DOHH2 (cell line): Measurements from ENCODE around the gene MRPL10.

Source experiments
- H3F3A ChIP-seq: fragments of 200-600 bp; sonication (generic), shearing (Covaris generic); 2 replicates; pipeline ENCODE4 v1.6.0; 2016; ENCODE audit warnings: antibody characterized with exemption, mild to moderate bottlenecking; ENCODE audit not compliant: control insufficient read depth, insufficient read depth
- H3K27ac ChIP-seq: fragments of 200-600 bp; sonication (generic); 2 replicates; pipeline ENCODE4 v1.5.1; 2014; ENCODE audit warnings: low read depth, mild to moderate bottlenecking, low read length, moderate library complexity
- H3K27me3 ChIP-seq: fragments of 200-600 bp; sonication (generic); 2 replicates; pipeline ENCODE4 v1.6.1; 2014; ENCODE audit warnings: mild to moderate bottlenecking, low read length, mixed read lengths; ENCODE audit not compliant: control insufficient read depth
- H3K36me3 ChIP-seq: fragments of 200-600 bp; sonication (generic); 2 replicates; pipeline ENCODE4 v1.6.1; 2014; ENCODE audit warnings: mild to moderate bottlenecking, low read length, moderate library complexity, mixed read lengths; ENCODE audit not compliant: control insufficient read depth
- H3K4me1 ChIP-seq: fragments of 200-600 bp; sonication (generic); 2 replicates; pipeline ENCODE4 v1.6.1; 2014; ENCODE audit warnings: mild to moderate bottlenecking, low read length, mixed read lengths; ENCODE audit not compliant: control insufficient read depth
- H3K4me2 ChIP-seq: fragments of 200-600 bp; sonication (generic); 2 replicates; pipeline ENCODE4 v1.6.0; 2014; ENCODE audit warnings: mild to moderate bottlenecking, low read length, moderate library complexity
- H3K4me3 ChIP-seq: fragments of 200-600 bp; sonication (generic); 2 replicates; pipeline ENCODE4 v1.5.1; 2014; ENCODE audit warnings: mild to moderate bottlenecking, low read length, mixed read lengths
- H3K79me2 ChIP-seq: fragments of 200-600 bp; sonication (generic); 2 replicates; pipeline ENCODE4 v1.6.1; 2014; ENCODE audit warnings: mild to moderate bottlenecking, low read length, mixed read lengths; ENCODE audit not compliant: control insufficient read depth
- H3K9me2 ChIP-seq: fragments of 200-600 bp; sonication (generic); replicated peaks from 2 replicates; pipeline ENCODE4 v1.6.1; 2014; ENCODE audit warnings: mild to moderate bottlenecking, low read length, mixed read lengths; ENCODE audit not compliant: control insufficient read depth
- H3K9me3 ChIP-seq: fragments of 200-600 bp; sonication (generic); 2 replicates; pipeline ENCODE4 v1.6.1; 2014; ENCODE audit warnings: antibody characterized with exemption, low read length, mixed read lengths; ENCODE audit not compliant: control insufficient read depth, insufficient read depth
- H4K20me1 ChIP-seq: fragments of 200-600 bp; sonication (generic); 2 replicates; pipeline ENCODE4 v1.6.0; 2014; ENCODE audit warnings: low read depth, mild to moderate bottlenecking, antibody characterized with exemption, low read length, moderate library complexity; ENCODE audit not compliant: control insufficient read depth, insufficient read depth
- CTCF ChIP-seq: fragments of 200-600 bp; sonication (generic); IDR thresholded peaks from one replicate; pipeline ENCODE4 v1.5.1; 2014; ENCODE audit warnings: antibody characterized with exemption, mild to moderate bottlenecking, low read depth, low read length; ENCODE audit not compliant: poor library complexity, severe bottlenecking
- EZH2phosphoT487 ChIP-seq: fragments of 200-600 bp; sonication (generic); IDR thresholded peaks from 2 replicates; pipeline ENCODE4 v1.6.1; 2017; ENCODE audit warnings: borderline replicate concordance, mild to moderate bottlenecking, antibody characterized with exemption, low read length, moderate library complexity, mixed read lengths

Gene MRPL10

GRCh38 chr17:47837401-47838039, 6.2 kb upstream of the MRPL10 start:
- Histone ChIP-seq H3K36me3 (no peaks in the 10 kb centered on the region), H3K4me2 (no peak overlapping the region), H3K9me3 (no peaks in the 10 kb centered on the region), H3K9me2 (no peaks in the 10 kb centered on the region), H3K79me2 (no peaks in the 10 kb centered on the region; the same call in 1 of the 2 replicates), H3K27me3 (no peaks in the 10 kb centered on the region), H3K4me1 (peaks cover 19% of the 10 kb centered on the region), H4K20me1 (no peaks in the 10 kb centered on the region), H3F3A (no peaks in the 10 kb centered on the region), H3K4me3 (no peak overlapping the region), H3K27ac (no peak overlapping the region)
- no peak for TF ChIP-seq CTCF
- TF ChIP-seq EZH2phosphoT487 = no peak

- TF ChIP-seq EZH2phosphoT487 (no peak), CTCF (no peak)
- Histone ChIP-seq H3K9me3 (no peaks in the 10 kb centered on the region), H3K79me2 (no peaks in the 10 kb centered on the region; the same call in 1 of the 2 replicates), H3K27ac (no peak overlapping the region), H3K36me3 (no peaks in the 10 kb centered on the region), H3K4me3 (no peak overlapping the region), H3F3A (no peaks in the 10 kb centered on the region), H3K4me1 (peaks cover 24% of the 10 kb centered on the region), H4K20me1 (no peaks in the 10 kb centered on the region), H3K9me2 (no peaks in the 10 kb centered on the region), H3K4me2 (no peak overlapping the region), H3K27me3 (no peaks in the 10 kb centered on the region)
Measured at GRCh38 chr17:47836601-47837000, 5.3 kb upstream of the MRPL10 start.

- H3K4me1 ChIP-seq = peaks cover 22% of the 10 kb centered on the region
- no peaks in the 10 kb centered on the region for H3K9me3 ChIP-seq
- H3K27ac ChIP-seq = no peak overlapping the region
- no peaks in the 10 kb centered on the region for H3F3A ChIP-seq
- no peaks in the 10 kb centered on the region for H3K36me3 ChIP-seq
- no peaks in the 10 kb centered on the region for H3K9me2 ChIP-seq
- H3K27me3 ChIP-seq = no peaks in the 10 kb centered on the region
- H3K4me2 ChIP-seq = no peak overlapping the region
- peaks cover 16% of the 10 kb centered on the region for H3K79me2 ChIP-seq
- H4K20me1 ChIP-seq = no peaks in the 10 kb centered on the region
- no peak overlapping the region for H3K4me3 ChIP-seq
- TF ChIP-seq EZH2phosphoT487 (no peak), CTCF (no peak)
Measured at GRCh38 chr17:47834756-47835155, 3.4 kb upstream of the MRPL10 start.
